NCI-H2029 (cell line): ENCODE measurements around the gene ADAMTS2.

Source experiments
- DNase-seq: peaks from one replicate; lab custom pipeline; 2025; lab: John Stamatoyannopoulos, UW

Gene ADAMTS2

GRCh38 chr5:179371681-179372680 is 26.7 kb upstream of the ADAMTS2 start:
- DNase-seq = no peak

- no peak for DNase-seq
Observed at GRCh38 chr5:179371121-179371510, 25.9 kb upstream of the ADAMTS2 start.

DNA sequence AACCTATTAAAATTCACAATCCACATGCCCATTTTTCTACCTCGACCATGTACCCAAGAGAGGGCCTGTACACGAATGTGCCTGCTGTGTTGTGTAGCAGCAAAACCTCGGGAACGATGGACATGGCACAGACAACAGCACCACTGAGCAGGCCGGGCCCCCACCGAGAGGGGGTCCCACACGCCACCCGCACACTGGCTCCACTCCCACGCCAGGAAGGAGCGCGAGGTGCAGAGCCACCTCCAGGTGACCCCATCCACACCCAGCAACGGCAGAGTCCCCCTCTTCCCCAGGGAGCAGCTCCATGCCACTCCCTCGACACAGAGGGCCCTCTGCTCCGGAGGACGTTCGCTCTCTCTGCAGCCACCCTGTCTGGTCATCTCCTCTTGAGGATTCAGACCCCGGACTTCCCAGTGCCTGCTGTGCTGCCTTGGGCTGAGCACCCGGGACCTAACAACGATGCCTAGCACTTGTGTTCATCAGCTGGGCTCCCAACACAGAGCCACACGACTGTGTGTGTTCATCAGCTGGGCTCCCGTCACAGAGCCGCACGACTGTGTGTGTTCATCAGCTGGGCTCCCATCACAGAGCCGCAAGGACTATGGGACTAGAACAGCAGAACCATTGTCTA is 25.3 kb upstream of the ADAMTS2 start:
- no peak for DNase-seq

DNA sequence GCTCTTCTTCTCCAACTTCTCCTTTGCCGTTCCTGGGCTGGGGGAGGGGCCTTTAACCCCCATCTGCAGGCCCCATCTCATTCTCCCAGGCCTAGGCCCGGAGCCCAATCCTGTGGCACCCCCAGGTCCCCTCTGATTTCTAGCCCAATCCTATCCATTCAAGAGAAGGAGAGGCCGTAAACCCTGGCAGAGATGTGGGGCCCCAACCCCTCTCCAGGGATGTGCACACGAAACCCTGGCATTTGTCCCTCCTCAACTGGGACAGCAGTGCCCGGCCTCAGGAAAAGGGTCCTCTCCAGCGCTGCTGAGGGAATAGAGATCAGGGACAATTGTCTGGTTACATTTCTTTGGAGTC is 24.2 kb upstream of the ADAMTS2 start:
- DNase-seq = no peak

- DNase-seq = no peak
Observed at GRCh38 chr5:179368806-179369529, 23.7 kb upstream of the ADAMTS2 start.

DNA sequence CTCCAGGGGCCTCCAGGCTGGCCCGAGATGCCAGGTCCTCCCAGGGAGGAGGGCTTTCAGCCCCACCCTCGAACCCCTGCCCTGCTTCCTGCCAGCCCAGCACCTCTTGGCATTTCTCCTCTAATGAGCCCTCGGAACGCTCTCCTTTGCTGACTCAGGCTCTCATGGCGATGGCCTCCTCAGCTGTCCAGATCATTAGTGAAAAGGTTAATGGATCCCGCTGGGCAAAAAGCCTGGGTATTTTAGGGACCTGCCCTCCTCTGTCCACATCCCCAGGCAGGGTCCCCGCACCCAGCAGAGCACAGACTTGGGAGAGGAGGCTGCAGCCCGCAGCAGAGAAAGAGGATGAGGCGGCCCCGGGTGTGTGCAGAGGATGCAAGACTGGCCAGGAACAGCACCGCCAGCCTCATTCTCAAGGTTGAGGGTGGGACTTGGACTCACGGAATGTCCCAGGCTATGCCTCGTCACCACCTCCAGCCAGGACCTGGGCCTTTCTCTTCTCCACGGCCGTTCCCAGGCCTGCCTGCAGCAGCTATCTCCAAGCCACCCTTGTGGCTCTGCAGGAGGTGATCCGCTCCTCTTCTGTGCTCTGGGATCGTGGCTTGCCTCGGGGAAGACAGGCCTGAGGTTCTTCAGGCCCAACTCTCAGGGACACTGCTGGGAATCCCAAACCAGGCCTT is 23.0 kb upstream of the ADAMTS2 start:
- DNase-seq = no peak

DNA sequence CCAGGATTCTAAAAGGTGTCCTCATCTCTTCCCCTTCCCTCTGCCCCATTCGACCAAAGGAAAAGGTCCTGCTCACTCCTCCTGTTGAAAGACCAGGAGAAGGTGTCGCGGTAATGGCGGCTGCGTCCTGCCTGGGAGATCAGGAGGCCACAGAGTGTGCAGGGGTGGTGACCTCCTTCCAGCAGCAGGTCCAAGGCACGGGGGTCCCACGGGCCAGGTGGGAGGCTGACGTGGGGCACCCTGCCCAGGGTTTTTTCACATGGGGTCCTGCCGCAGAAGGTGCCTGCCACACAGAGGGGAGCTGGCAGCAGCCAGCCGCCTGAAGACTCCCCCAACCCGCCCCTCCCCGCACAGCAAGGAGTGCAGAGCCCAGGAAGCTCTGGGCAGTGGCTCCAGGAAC is 22.2 kb upstream of the ADAMTS2 start:
- no peak for DNase-seq

- no peak for DNase-seq
Observed at GRCh38 chr5:179362355-179362754, 17.1 kb upstream of the ADAMTS2 start.

GRCh38 chr5:179361037-179361603 is 15.9 kb upstream of the ADAMTS2 start:
- DNase-seq = no peak

- no peak for DNase-seq
Observed at GRCh38 chr5:179357031-179357430, 11.8 kb upstream of the ADAMTS2 start.

- no peak for DNase-seq
Observed at GRCh38 chr5:179355976-179356974, 11.0 kb upstream of the ADAMTS2 start.

- DNase-seq = no peak
Observed at GRCh38 chr5:179354305-179354882, 9.1 kb upstream of the ADAMTS2 start.

DNA sequence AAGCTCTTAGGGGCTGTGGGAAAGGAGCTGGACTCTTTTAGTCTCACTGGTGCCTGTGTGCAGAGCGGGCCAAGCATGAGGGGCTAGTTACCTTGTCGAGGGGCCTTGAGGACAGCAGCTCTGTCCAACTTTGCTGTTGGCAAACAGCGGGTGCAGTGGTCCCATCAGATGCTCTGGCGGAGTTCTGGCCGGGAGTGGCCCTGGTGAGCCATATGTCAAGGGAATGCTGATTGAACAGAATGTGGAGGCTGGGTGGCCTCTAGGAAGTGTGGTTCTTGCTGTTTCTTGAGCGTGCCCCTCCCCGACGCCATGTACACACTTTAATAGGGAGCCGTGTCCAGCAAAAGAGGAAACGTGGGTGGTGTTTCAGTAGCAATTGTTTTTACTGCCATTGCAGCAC is 3.6 kb upstream of the ADAMTS2 start:
- DNase-seq = no peak

- no peak for DNase-seq
Observed at GRCh38 chr5:179348011-179348530, 2.8 kb upstream of the ADAMTS2 start.

DNA sequence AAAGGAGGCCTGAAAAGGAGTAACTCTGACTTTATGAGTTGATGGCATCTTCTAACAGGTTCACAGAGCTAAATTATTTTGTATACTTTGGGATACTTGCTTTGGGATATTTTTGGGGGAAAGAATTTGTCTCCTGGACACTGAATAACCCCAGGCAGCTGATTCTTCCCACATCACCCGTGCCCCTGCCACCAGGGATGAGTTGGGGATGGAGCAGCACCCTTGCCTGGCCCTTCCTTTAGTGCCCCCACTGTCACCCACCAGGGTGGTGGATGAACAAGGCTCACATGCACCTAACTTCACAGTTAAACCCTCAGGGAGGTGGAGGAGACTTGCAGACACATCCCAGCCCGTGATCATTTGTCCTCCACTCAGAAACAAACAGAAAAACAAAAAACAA is 2.3 kb upstream of the ADAMTS2 start:
- no peak for DNase-seq

- DNase-seq = no peak
Observed at GRCh38 chr5:179346875-179347274, 1.6 kb upstream of the ADAMTS2 start.

- no peak for DNase-seq
Observed at GRCh38 chr5:179346401-179346800, 1.1 kb upstream of the ADAMTS2 start.

GRCh38 chr5:179345183-179345432 is 153 bp downstream of the ADAMTS2 start:
- DNase-seq = no peak

- DNase-seq = no peak
Observed at GRCh38 chr5:179344431-179345182, 654 bp downstream of the ADAMTS2 start.
